Esophagus muscularis mucosa (tissue), 4 donors: ENCODE results near the gene UPP2. TPM values are rescaled to one million over a fixed set of nuclear protein-coding genes. Genes with fewer than 3 reads are reported as not detected.

Source experiments
- DNase-seq: peaks from one replicate; pipeline ENCODE4 v3.0.0-alpha.2; 2017; ENCODE audit errors: extremely low spot score
- H3K27ac ChIP-seq, 4 donors: fragments of 200-600 bp; sonication (generic); replicated peaks in 1 of 4; 1 replicate in 3 of 4; 2 replicates in 1 of 4; pipeline ENCODE4 v1.5.1; 2016 to 2019; ENCODE audit warnings: mild to moderate bottlenecking in 1 of 4
- H3K27me3 ChIP-seq, 4 donors: fragments of 200-600 bp; sonication (generic); one replicate each; pipeline versions ENCODE4 v1.5.1 to v1.6.0; 2016 to 2019
- H3K36me3 ChIP-seq, 4 donors: fragments of 200-600 bp; sonication (generic); one replicate each; pipeline ENCODE4 v1.5.1; 2016 to 2019
- H3K4me1 ChIP-seq, 4 donors: fragments of 200-600 bp; sonication (generic); one replicate each; pipeline ENCODE4 v1.5.1; 2016 to 2019
- H3K4me3 ChIP-seq, 4 donors: fragments of 200-600 bp; sonication (generic); 1 replicate in 2 of 4; 2 replicates in 2 of 4; pipeline ENCODE4 v1.5.1; 2016 to 2019; ENCODE audit warnings: mild to moderate bottlenecking in 4 of 4, moderate library complexity in 1 of 4
- H3K9me3 ChIP-seq, 4 donors: fragments of 200-600 bp; sonication (generic); 1 replicate in 3 of 4; 2 replicates in 1 of 4; pipeline ENCODE4 v1.5.1; 2016 to 2019
- EP300 ChIP-seq: sonication (generic); formaldehyde crosslinking; IDR thresholded peaks from one replicate; pipeline ENCODE4 v1.6.1; 2017; ENCODE audit warnings: antibody characterized with exemption
- POLR2A ChIP-seq: fragments of 450-650 bp; IDR thresholded peaks from one replicate; pipeline ENCODE4 v1.6.1; 2017; ENCODE audit warnings: antibody characterized with exemption, moderate library complexity, mild to moderate bottlenecking, low read depth
- POLR2AphosphoS5 ChIP-seq, 2 donors: sonication (generic); formaldehyde crosslinking; IDR thresholded peaks; one replicate each; pipeline ENCODE4 v1.6.1; 2017; ENCODE audit warnings: antibody characterized with exemption in 2 of 2
- WGBS: methylation state at CpG from one replicate; pipeline ENCODE4 v1.1.5; 2018; 5-methylcytosine and 5-hydroxymethylcytosine counted together
- intact Hi-C: fragments of 100-400 bp; cut with DNase I; formaldehyde crosslinking; loops from one replicate; pipeline ENCODE4 v1.15.1; 2023
- total RNA-seq, 4 donors: library from RNA; depleted of rRNA; stranded (reverse); fragments of >200 nt; gene quantifications; one replicate each; pipeline versions ENCODE4 v1.1.0 to v1.2.1, GENCODE V29; 2016
- TF ChIP-seq, protein P1 (sequence below), 3 experiments: fragments of 200-600 bp in 2 of 3; fragments of 450-650 bp in 1 of 3; sonication (generic) in 2 of 3; IDR thresholded peaks; one replicate each; pipeline ENCODE4 v1.5.1; 2017 to 2019; ENCODE audit warnings: antibody characterized with exemption in 3 of 3, mild to moderate bottlenecking in 2 of 3, moderate library complexity in 1 of 3

UPP2 gene
- total RNA-seq, 4 donors from 2014 or later: not detected

GRCh38 chr2:158112992-158113391 lies 11.3 kb downstream of the UPP2 start:
- Histone ChIP-seq H3K4me3 (no peak overlapping the region), H3K27ac (no peak overlapping the region), H3K27me3 (no peaks in the 10 kb centered on the region), H3K9me3 (no peaks in the 10 kb centered on the region), H3K36me3 (no peaks in the 10 kb centered on the region), H3K4me1 (no peaks in the 10 kb centered on the region)
- intact Hi-C loops: no loop called here
- WGBS: 78% methylated on average over 4 of the region's 4 CpGs
- TF ChIP-seq, protein P1, sequence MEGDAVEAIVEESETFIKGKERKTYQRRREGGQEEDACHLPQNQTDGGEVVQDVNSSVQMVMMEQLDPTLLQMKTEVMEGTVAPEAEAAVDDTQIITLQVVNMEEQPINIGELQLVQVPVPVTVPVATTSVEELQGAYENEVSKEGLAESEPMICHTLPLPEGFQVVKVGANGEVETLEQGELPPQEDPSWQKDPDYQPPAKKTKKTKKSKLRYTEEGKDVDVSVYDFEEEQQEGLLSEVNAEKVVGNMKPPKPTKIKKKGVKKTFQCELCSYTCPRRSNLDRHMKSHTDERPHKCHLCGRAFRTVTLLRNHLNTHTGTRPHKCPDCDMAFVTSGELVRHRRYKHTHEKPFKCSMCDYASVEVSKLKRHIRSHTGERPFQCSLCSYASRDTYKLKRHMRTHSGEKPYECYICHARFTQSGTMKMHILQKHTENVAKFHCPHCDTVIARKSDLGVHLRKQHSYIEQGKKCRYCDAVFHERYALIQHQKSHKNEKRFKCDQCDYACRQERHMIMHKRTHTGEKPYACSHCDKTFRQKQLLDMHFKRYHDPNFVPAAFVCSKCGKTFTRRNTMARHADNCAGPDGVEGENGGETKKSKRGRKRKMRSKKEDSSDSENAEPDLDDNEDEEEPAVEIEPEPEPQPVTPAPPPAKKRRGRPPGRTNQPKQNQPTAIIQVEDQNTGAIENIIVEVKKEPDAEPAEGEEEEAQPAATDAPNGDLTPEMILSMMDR (IDR thresholded peaks at IDR 0.05): no peak
- TF ChIP-seq POLR2A (no peak), POLR2AphosphoS5 (IDR thresholded peaks at IDR 0.05) (no peak), EP300 (no peak)
- DNase-seq: no peak

- intact Hi-C loops: no loop called here
- no peak overlapping the region for H3K27ac ChIP-seq
- no peak for TF ChIP-seq POLR2A
- TF ChIP-seq POLR2AphosphoS5 (IDR thresholded peaks at IDR 0.05): no peak
- DNase-seq: no peak
- H3K27me3 ChIP-seq: no peaks in the 10 kb centered on the region
- 64% methylated on average over 4 of the region's 4 CpGs for WGBS
- no peaks in the 10 kb centered on the region for H3K9me3 ChIP-seq
- H3K36me3 ChIP-seq: no peaks in the 10 kb centered on the region
- no peak overlapping the region for H3K4me3 ChIP-seq
- H3K4me1 ChIP-seq: no peaks in the 10 kb centered on the region
These were observed 12.1 kb downstream of the UPP2 start for GRCh38 chr2:158113741-158114295.

DNA sequence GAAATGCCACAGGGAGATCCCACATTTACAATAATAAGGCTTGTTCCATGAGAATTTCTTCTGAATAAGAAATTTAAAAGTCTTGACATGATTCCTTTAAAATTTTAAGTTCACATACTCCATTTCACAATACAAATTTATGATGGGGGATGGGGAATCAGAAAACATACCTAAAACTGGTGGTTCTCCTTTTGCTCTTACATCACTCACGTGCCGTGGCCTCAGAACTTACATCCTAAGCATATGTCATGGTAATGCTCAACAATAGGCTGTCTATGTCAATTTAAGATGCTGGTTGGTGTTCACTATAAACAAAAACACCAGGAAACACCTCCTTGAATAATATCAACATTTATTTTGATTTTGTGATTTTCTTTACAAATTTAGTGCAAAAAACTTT lies 12.8 kb downstream of the UPP2 start:
- Histone ChIP-seq H3K4me3 (no peak overlapping the region), H3K27ac (no peak overlapping the region), H3K9me3 (no peaks in the 10 kb centered on the region), H3K4me1 (no peaks in the 10 kb centered on the region), H3K36me3 (no peaks in the 10 kb centered on the region), H3K27me3 (no peaks in the 10 kb centered on the region)
- intact Hi-C loops: no loop called here
- DNase-seq: no peak
- 85% methylated on average over 2 of the region's 2 CpGs for WGBS
- TF ChIP-seq EP300: no peak
- TF ChIP-seq, protein P1 (IDR thresholded peaks at IDR 0.05): no peak
- TF ChIP-seq POLR2AphosphoS5 (IDR thresholded peaks at IDR 0.05): no peak
- no peak for TF ChIP-seq POLR2A

DNA sequence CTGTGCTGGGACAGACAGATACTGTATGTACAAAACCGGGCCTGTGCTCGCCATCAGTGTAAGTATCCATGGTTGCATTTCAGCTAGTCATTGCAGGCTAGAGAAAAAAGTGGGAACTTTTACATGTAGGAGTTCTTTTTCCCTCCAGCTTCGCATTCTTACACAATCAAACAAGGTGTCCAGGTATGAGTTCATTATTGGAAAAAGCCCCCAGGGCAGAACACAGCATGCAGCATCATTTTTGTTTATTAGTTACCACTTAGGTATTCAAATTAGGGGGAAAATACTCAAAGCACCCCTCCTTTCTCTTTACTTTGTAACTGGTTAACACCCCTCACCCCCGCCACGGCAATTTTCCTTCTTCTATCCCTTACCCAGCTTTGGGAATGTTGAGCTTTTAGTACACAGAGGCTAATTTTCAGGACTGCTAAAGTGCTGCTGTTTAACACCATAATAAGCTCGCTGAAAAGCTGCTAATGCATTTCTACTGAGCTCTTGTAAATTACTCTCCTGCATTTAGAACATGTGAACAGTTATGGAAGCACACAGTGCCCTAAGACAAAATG lies 13.6 kb downstream of the UPP2 start:
- 73% methylated on average over 6 of the region's 6 CpGs for WGBS
- intact Hi-C loops: no loop called here

DNA sequence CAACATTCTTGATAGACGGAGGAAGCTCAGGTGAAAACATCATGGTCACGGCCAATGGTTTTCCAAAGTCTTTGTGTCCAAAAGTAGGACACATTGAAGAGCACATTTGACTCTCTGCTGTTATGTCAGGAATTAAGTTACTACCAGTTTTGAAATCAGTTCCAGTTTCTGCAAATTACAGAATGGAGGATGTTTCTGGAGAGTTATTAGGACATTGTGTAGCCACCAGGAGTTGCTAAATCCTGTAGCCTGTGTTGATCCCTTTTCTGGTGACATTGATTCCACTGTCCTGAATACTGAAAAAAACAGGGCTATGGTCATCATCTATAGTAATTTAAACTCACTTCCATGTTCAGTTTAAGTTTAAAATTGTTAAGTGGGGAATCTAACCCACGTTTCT lies 15.3 kb downstream of the UPP2 start:
- Histone ChIP-seq H3K27ac (no peak overlapping the region), H3K4me1 (no peaks in the 10 kb centered on the region), H3K4me3 (no peak overlapping the region), H3K27me3 (no peaks in the 10 kb centered on the region), H3K9me3 (no peaks in the 10 kb centered on the region), H3K36me3 (no peaks in the 10 kb centered on the region)
- 86% methylated on average over 3 of the region's 3 CpGs for WGBS
- intact Hi-C loops: no loop called here
- DNase-seq: no peak
- no peak for TF ChIP-seq POLR2AphosphoS5 (IDR thresholded peaks at IDR 0.05)
- TF ChIP-seq EP300: no peak
- TF ChIP-seq POLR2A: no peak
- TF ChIP-seq, protein P1 (IDR thresholded peaks at IDR 0.05): no peak

More for the DNA sequence above, 13.6 kb downstream of the UPP2 start:
- Histone ChIP-seq H3K4me1 (no peaks in the 10 kb centered on the region), H3K4me3 (no peak overlapping the region), H3K27me3 (no peaks in the 10 kb centered on the region), H3K27ac (no peak overlapping the region), H3K36me3 (no peaks in the 10 kb centered on the region), H3K9me3 (no peaks in the 10 kb centered on the region)
- TF ChIP-seq POLR2A: no peak
- TF ChIP-seq, protein P1 (IDR thresholded peaks at IDR 0.05): no peak
- TF ChIP-seq POLR2AphosphoS5 (IDR thresholded peaks at IDR 0.05): no peak
- no peak for TF ChIP-seq EP300
- DNase-seq: no peak
